ENCODE data around the gene CMSS1. TPM values are rescaled to one million over a fixed set of nuclear protein-coding genes. Genes with fewer than 3 reads are reported as not detected.

The CMSS1 gene
- total and polyA plus RNA-seq, 2 donors (not counting 1 experiment from before 2014, with no cell fraction given) = 7.3 to 22.8 TPM

- H3K4me1 Mint-ChIP-seq = no peaks in the 10 kb centered on the region
- POLR2A ChIA-PET = no interaction called here
- no peak for TF ChIP-seq EZH2 (IDR thresholded peaks at IDR 0.05; ENCODE audit: borderline replicate concordance, insufficient read depth, low read depth, low read length, poor library complexity, severe bottlenecking)
- TF ChIP-seq CTCF (IDR thresholded peaks at IDR 0.05) = no peak
These were observed 16.7 kb downstream of the CMSS1 start for GRCh38 chr3:99834211-99834957.

GRCh38 chr3:99836681-99837080 lies 19.0 kb downstream of the CMSS1 start:
- no peak overlapping the region for H3K27ac Mint-ChIP-seq

More at GRCh38 chr3:99834211-99834957, 16.7 kb downstream of the CMSS1 start:
- Histone ChIP-seq H4K20me1 (ENCODE audit: control insufficient read depth, insufficient read depth, low read length, poor library complexity, severe bottlenecking) (no peaks in the 10 kb centered on the region), H3K36me3 (replicated peaks in 1 of 2; ENCODE audit: control extremely low read depth in 1 of 2, control insufficient read depth in 1 of 2, extremely low read depth in 1 of 2, insufficient read depth in 2 of 2, low read length in 1 of 2) (no peaks in the 10 kb centered on the region), H2AFZ (ENCODE audit: insufficient read depth, low read depth, low read length, poor library complexity, severe bottlenecking) (no peak overlapping the region), H3K27ac (ENCODE audit: low read length in 2 of 2) (no peak overlapping the region), H3K27me3 (replicated peaks in 1 of 4; ENCODE audit: control extremely low read depth in 1 of 4, control insufficient read depth in 3 of 4, insufficient read depth in 4 of 4, low read length in 3 of 4) (no peaks in the 10 kb centered on the region), H3K4me2 (replicated peaks; ENCODE audit: low read depth, low read length, poor library complexity, severe bottlenecking) (no peak overlapping the region), H3K4me1 (ENCODE audit: control insufficient read depth in 2 of 2, insufficient read depth in 2 of 2, low read length in 2 of 2) (no peaks in the 10 kb centered on the region), H3K4me3 (ENCODE audit: control extremely low read depth in 1 of 5, extremely low read depth in 1 of 5, insufficient read depth in 1 of 5, low read depth in 2 of 5, low read length in 4 of 5) (no peak overlapping the region), H3K79me2 (ENCODE audit: control insufficient read depth, insufficient read depth, low read length) (peaks cover 25% of the 10 kb centered on the region), H3K9me3 (ENCODE audit: control extremely low read depth in 1 of 3, control insufficient read depth in 2 of 3, insufficient read depth in 1 of 3, low read length in 2 of 3) (no peaks in the 10 kb centered on the region), H3K9ac (ENCODE audit: low read length) (no peak overlapping the region)
- Mint-ChIP-seq H3K9me3 (ENCODE audit: insufficient read depth) (no peaks in the 10 kb centered on the region), H3K27ac (no peak overlapping the region), H3K27me3 (no peaks in the 10 kb centered on the region), H3K4me3 (no peak overlapping the region)
- intact Hi-C loops (cut with micrococcal nuclease) = loop anchor here (5.0 kb wide), 3 partner anchors 233 to 568 kb away; partner anchors contain the start of genes LNP1 and TOMM70
- WGBS (ENCODE audit: insufficient coverage) = 83% methylated on average over 1 of the region's 2 CpGs
- ATAC-seq (ENCODE audit: low read depth) (no peak), DNase-seq (no peak)
- CTCF ChIA-PET = interaction anchor here (0.6 to 9.4 kb wide), 6 partner anchors 10 to 756 kb away, joined by 3 to 158 read pairs (median 22); partner anchors contain the start of gene TBC1D23

More at GRCh38 chr3:99836681-99837080, 19.0 kb downstream of the CMSS1 start:
- H3K27ac ChIP-seq (ENCODE audit: low read length in 2 of 2) = no peak overlapping the region
- no peaks in the 10 kb centered on the region for H3K4me1 ChIP-seq (ENCODE audit: control insufficient read depth in 2 of 2, insufficient read depth in 2 of 2, low read length in 2 of 2)
- ChIA-PET CTCF (interaction anchor here (2.1 kb wide), 1 partner anchor 417 kb away, joined by 11 read pairs; no protein-coding TSS in a partner anchor), POLR2A (no interaction called here)
- no peaks in the 10 kb centered on the region for H3K4me1 Mint-ChIP-seq
- intact Hi-C loops (cut with micrococcal nuclease) = no loop called here
- H3K79me2 ChIP-seq (ENCODE audit: control insufficient read depth, insufficient read depth, low read length) = peaks cover 21% of the 10 kb centered on the region
- TF ChIP-seq CTCF (IDR thresholded peaks at IDR 0.05) = no peak
- no peak for TF ChIP-seq EZH2 (IDR thresholded peaks at IDR 0.05; ENCODE audit: borderline replicate concordance, insufficient read depth, low read depth, low read length, poor library complexity, severe bottlenecking)
- no peak overlapping the region for H3K4me3 Mint-ChIP-seq
- no peaks in the 10 kb centered on the region for H3K9me3 Mint-ChIP-seq (ENCODE audit: insufficient read depth)
- H3K36me3 ChIP-seq (replicated peaks in 1 of 2; ENCODE audit: control extremely low read depth in 1 of 2, control insufficient read depth in 1 of 2, extremely low read depth in 1 of 2, insufficient read depth in 2 of 2, low read length in 1 of 2) = no peaks in the 10 kb centered on the region
- no peaks in the 10 kb centered on the region for H3K27me3 ChIP-seq (replicated peaks in 1 of 4; ENCODE audit: control extremely low read depth in 1 of 4, control insufficient read depth in 3 of 4, insufficient read depth in 4 of 4, low read length in 3 of 4)
- H3K4me3 ChIP-seq (ENCODE audit: control extremely low read depth in 1 of 5, extremely low read depth in 1 of 5, insufficient read depth in 1 of 5, low read depth in 2 of 5, low read length in 4 of 5) = no peak overlapping the region
- no peaks in the 10 kb centered on the region for H4K20me1 ChIP-seq (ENCODE audit: control insufficient read depth, insufficient read depth, low read length, poor library complexity, severe bottlenecking)
- DNase-seq (no peak), ATAC-seq (ENCODE audit: low read depth) (no peak)
- H3K4me2 ChIP-seq (replicated peaks; ENCODE audit: low read depth, low read length, poor library complexity, severe bottlenecking) = no peak overlapping the region
- H3K9me3 ChIP-seq (ENCODE audit: control extremely low read depth in 1 of 3, control insufficient read depth in 2 of 3, insufficient read depth in 1 of 3, low read length in 2 of 3) = no peaks in the 10 kb centered on the region
- H3K9ac ChIP-seq (ENCODE audit: low read length) = no peak overlapping the region
- H2AFZ ChIP-seq (ENCODE audit: insufficient read depth, low read depth, low read length, poor library complexity, severe bottlenecking) = no peak overlapping the region
- WGBS (ENCODE audit: insufficient coverage) = no CpG with 5 or more reads among the region's 3 CpGs
- no peaks in the 10 kb centered on the region for H3K27me3 Mint-ChIP-seq

Measured in B cell (primary cell).